IMR-90 (cell line): ENCODE results near the gene SYNPR. TPM values are rescaled to one million over a fixed set of nuclear protein-coding genes. Genes with fewer than 3 reads are reported as not detected.

Experiments used
- ATAC-seq: fragments of 200-7000 bp; cut with Tn5 transposase; 2 replicates; pipeline ENCODE4 v1.9.1; 2020; ENCODE audit warnings: low read depth, mild to moderate bottlenecking, moderate library complexity
- BruUV-seq: library from RNA; stranded (reverse); fragments of 400-500 nt; replicated peaks from 2 replicates; lab custom pipeline; 2021; lab: Mats Ljungman, UMichigan
- CTCF ChIA-PET: fragments of 300-600 bp; formaldehyde crosslinking; extraction: SDS; loops from one replicate; lab custom pipeline; 2021; ENCODE audit warnings: antibody characterized with exemption; lab: Yijun Ruan, JAX
- POLR2A ChIA-PET: fragments of 300-600 bp; sonication (Branson Sonifier 250); formaldehyde crosslinking; loops from one replicate; lab custom pipeline; 2022; ENCODE audit warnings: antibody characterized with exemption; ENCODE audit not compliant: unreplicated experiment; lab: Charles Lee
- DNase-seq: peaks from one replicate; pipeline ENCODE4 v3.0.0; 2013
- H2AFZ ChIP-seq: replicated peaks from 2 replicates; pipeline ENCODE3; 2013; ENCODE audit warnings: low read length, mild to moderate bottlenecking; ENCODE audit not compliant: poor library complexity
- H2AK5ac ChIP-seq: 2 replicates; pipeline ENCODE4 v1.6.1; 2013; ENCODE audit warnings: low read depth, low read length, inconsistent platforms
- H2AK9ac ChIP-seq: replicated peaks from 2 replicates; pipeline ENCODE3; 2013; ENCODE audit warnings: mild to moderate bottlenecking, low read depth, low read length, moderate library complexity; ENCODE audit not compliant: poor library complexity
- H2BK120ac ChIP-seq: 2 replicates; pipeline ENCODE4 v1.6.1; 2013; ENCODE audit warnings: low read depth, low read length, inconsistent platforms
- H2BK15ac ChIP-seq: 3 replicates; pipeline ENCODE4 v1.6.1; 2013; ENCODE audit warnings: low read depth, low read length, inconsistent platforms
- H2BK20ac ChIP-seq: 2 replicates; pipeline ENCODE4 v1.6.1; 2013; ENCODE audit warnings: low read depth, mild to moderate bottlenecking, inconsistent platforms, low read length, moderate library complexity
- H2BK5ac ChIP-seq: 2 replicates; pipeline ENCODE4 v1.6.1; 2013; ENCODE audit warnings: mild to moderate bottlenecking, low read depth, low read length, inconsistent platforms; ENCODE audit not compliant: poor library complexity, severe bottlenecking
- H3K14ac ChIP-seq: replicated peaks from 2 replicates; pipeline ENCODE4 v1.6.1; 2013; ENCODE audit warnings: low read depth, low read length, inconsistent platforms
- H3K18ac ChIP-seq: 2 replicates; pipeline ENCODE4 v1.6.1; 2013; ENCODE audit warnings: low read depth, low read length, control low read depth
- H3K23ac ChIP-seq: 2 replicates; pipeline ENCODE4 v1.6.1; 2013; ENCODE audit warnings: low read depth, low read length, inconsistent platforms
- H3K27ac ChIP-seq: 2 replicates; pipeline ENCODE4 v1.5.1; 2013; ENCODE audit warnings: mild to moderate bottlenecking, control low read depth, low read length; ENCODE audit not compliant: insufficient read depth
- H3K27me3 ChIP-seq: 2 replicates; pipeline ENCODE4 v1.6.1; 2013; ENCODE audit warnings: low read length; ENCODE audit not compliant: control insufficient read depth, insufficient read depth
- H3K36me3 ChIP-seq: 2 replicates; pipeline ENCODE4 v1.6.1; 2013; ENCODE audit warnings: low read length, mixed read lengths; ENCODE audit not compliant: control insufficient read depth, insufficient read depth
- H3K4ac ChIP-seq: 2 replicates; pipeline ENCODE4 v1.6.1; 2013; ENCODE audit warnings: low read depth, low read length, inconsistent platforms
- H3K4me1 ChIP-seq: 2 replicates; pipeline ENCODE4 v1.6.1; 2013; ENCODE audit warnings: low read length, mixed read lengths; ENCODE audit not compliant: control insufficient read depth, insufficient read depth
- H3K4me2 ChIP-seq: 2 replicates; pipeline ENCODE4 v1.6.1; 2013; ENCODE audit warnings: low read depth, mild to moderate bottlenecking, control low read depth, low read length, moderate library complexity
- H3K4me3 ChIP-seq: 2 replicates; pipeline ENCODE4 v1.5.1; 2013; ENCODE audit warnings: low read depth, mild to moderate bottlenecking, control low read depth, low read length, moderate library complexity; ENCODE audit not compliant: insufficient read depth
- H3K56ac ChIP-seq: 2 replicates; pipeline ENCODE4 v1.6.1; 2013; ENCODE audit warnings: low read length, inconsistent platforms; ENCODE audit not compliant: insufficient read depth; ENCODE audit errors: extremely low read depth
- H3K79me1 ChIP-seq, 2 experiments: 2 replicates each; pipeline ENCODE4 v1.6.1; 2013; ENCODE audit warnings: low read length in 2 of 2, inconsistent platforms in 1 of 2, low read depth in 1 of 2
- H3K9ac ChIP-seq: 2 replicates; pipeline ENCODE4 v1.6.1; 2013; ENCODE audit warnings: low read depth, low read length, control low read depth
- H3K9me1 ChIP-seq: 2 replicates; pipeline ENCODE4 v1.6.1; 2013; ENCODE audit warnings: low read length, inconsistent platforms; ENCODE audit not compliant: insufficient read depth
- H3K9me3 ChIP-seq: 2 replicates; pipeline ENCODE4 v1.6.1; 2013; ENCODE audit warnings: low read length; ENCODE audit not compliant: control insufficient read depth, insufficient read depth
- H4K20me1 ChIP-seq: 2 replicates; pipeline ENCODE4 v1.6.1; 2013; ENCODE audit warnings: low read length, inconsistent platforms; ENCODE audit not compliant: insufficient read depth
- H4K5ac ChIP-seq: 2 replicates; pipeline ENCODE4 v1.6.1; 2013; ENCODE audit warnings: mild to moderate bottlenecking, low read depth, low read length, control low read depth
- H4K8ac ChIP-seq, 2 experiments: 2 replicates each; pipeline ENCODE4 v1.6.1; 2013; ENCODE audit warnings: low read depth in 2 of 2, low read length in 2 of 2, control low read depth in 1 of 2, inconsistent platforms in 1 of 2
- H4K91ac ChIP-seq: 2 replicates; pipeline ENCODE4 v1.6.1; 2013; ENCODE audit warnings: low read depth, low read length, inconsistent platforms; ENCODE audit not compliant: insufficient read depth
- BHLHE40 ChIP-seq: fragments of 150-350 bp; IDR thresholded peaks from 2 replicates; pipeline ENCODE4 v1.6.1; 2016; ENCODE audit warnings: mild to moderate bottlenecking, low read depth, low read length
- CEBPB ChIP-seq: IDR thresholded peaks from 2 replicates; pipeline ENCODE4 v1.6.1; 2012; ENCODE audit warnings: low read depth, low read length, improper control_type of control experiment
- CHD1 ChIP-seq: IDR thresholded peaks from 2 replicates; pipeline ENCODE4 v1.6.1; 2012; ENCODE audit warnings: low read depth, low read length, improper control_type of control experiment
- FOS ChIP-seq: fragments of 150-350 bp; IDR thresholded peaks from 2 replicates; pipeline ENCODE4 v1.6.1; 2016; ENCODE audit warnings: low read depth, low read length
- MAZ ChIP-seq: IDR thresholded peaks from 2 replicates; pipeline ENCODE4 v1.6.1; 2012; ENCODE audit warnings: low read depth, mild to moderate bottlenecking, low read length, improper control_type of control experiment, moderate library complexity, borderline replicate concordance
- RAD21 ChIP-seq: IDR thresholded peaks from 2 replicates; pipeline ENCODE4 v1.6.1; 2012; ENCODE audit warnings: low read length, improper control_type of control experiment
- RCOR1 ChIP-seq: IDR thresholded peaks from 2 replicates; pipeline ENCODE4 v1.6.1; 2012; ENCODE audit warnings: mild to moderate bottlenecking, low read length, improper control_type of control experiment; ENCODE audit not compliant: insufficient replicate concordance
- RFX5 ChIP-seq: IDR thresholded peaks from 2 replicates; pipeline ENCODE4 v1.8.0; 2012; ENCODE audit warnings: low read depth, mild to moderate bottlenecking, low read length, moderate library complexity
- SMC3 ChIP-seq: fragments of 150-350 bp; IDR thresholded peaks from 2 replicates; pipeline ENCODE4 v1.6.1; 2016; ENCODE audit warnings: low read depth, mild to moderate bottlenecking, antibody characterized with exemption, low read length, moderate library complexity
- USF2 ChIP-seq: fragments of 150-350 bp; IDR thresholded peaks from 2 replicates; pipeline ENCODE4 v1.6.1; 2017; ENCODE audit warnings: mild to moderate bottlenecking, antibody characterized with exemption, low read length, low read depth
- WGBS, 2 experiments: methylation state at CpG; one replicate each; pipeline versions ENCODE4 v1.1.5 to v1.1.7; 2013; ENCODE audit warnings: missing lambda C conversion rate in 2 of 2; ENCODE audit not compliant: insufficient read length in 1 of 2; ENCODE audit errors: extremely low coverage in 2 of 2; 5-methylcytosine and 5-hydroxymethylcytosine counted together
- dilution Hi-C: fragments of 300-500 bp; cut with HindIII; formaldehyde crosslinking; loops from one replicate; pipeline ENCODE4 v1.14.3; 2018; ENCODE audit warnings: low sequenced_read_pairs; ENCODE audit not compliant: unreplicated experiment
- in situ Hi-C: fragments of 300-500 bp; cut with MboI; formaldehyde crosslinking; loops from 3 replicates; pipeline ENCODE4 v1.14.3; 2019; ENCODE audit warnings: low sequenced_read_pairs, inconsistent platforms, mixed read lengths
- intact Hi-C: fragments of 100-400 bp; cut with micrococcal nuclease; formaldehyde crosslinking; loops from 2 replicates; pipeline ENCODE4 v1.10.0; 2022
- polyA plus RNA-seq, 3 experiments: library from polyadenylated mRNA; depleted of rRNA; stranded (reverse); fragments of >200 nt; gene quantifications; 2 replicates each; pipeline ENCODE4 v1.2.3, GENCODE V29; 2012; ENCODE audit warnings: low replicate concordance in 1 of 3
- total RNA-seq: library from RNA; depleted of rRNA; stranded (reverse); fragments of >200 nt; gene quantifications from 2 replicates; pipeline ENCODE4 v1.2.3, GENCODE V29; 2012

Gene SYNPR
- total and polyA plus RNA-seq, 2 of the 4 experiments (the other 2 are of a cell fraction) = not detected

- Histone ChIP-seq H3K14ac (no peak overlapping the region), H3K56ac (no peak overlapping the region), H4K5ac (no peak overlapping the region), H2AK5ac (no peak overlapping the region), H3K27me3 (no peaks in the 10 kb centered on the region), H2AFZ (no peak overlapping the region), H3K4me1 (no peaks in the 10 kb centered on the region), H3K9ac (no peak overlapping the region), H2BK120ac (no peak overlapping the region), H3K9me3 (no peaks in the 10 kb centered on the region), H3K27ac (no peak overlapping the region), H3K4ac (no peak overlapping the region), H3K18ac (no peak overlapping the region), H2AK9ac (no peak overlapping the region), H3K36me3 (no peaks in the 10 kb centered on the region), H4K8ac (no peak overlapping the region), H2BK5ac (no peak overlapping the region), H3K23ac (no peak overlapping the region), H4K91ac (no peak overlapping the region), H2BK15ac (no peak overlapping the region), H2BK20ac (no peak overlapping the region), H3K9me1 (no peaks in the 10 kb centered on the region), H3K79me1 (no peaks in the 10 kb centered on the region), H3K4me3 (no peak overlapping the region), H3K4me2 (no peak overlapping the region), H4K20me1 (no peaks in the 10 kb centered on the region)
- in situ Hi-C loops = no loop called here
- intact Hi-C loops = no loop called here
- ChIA-PET POLR2A (no interaction called here), CTCF (no interaction called here)
- DNase-seq (no peak), ATAC-seq (no peak)
- dilution Hi-C loops = no loop called here
- BruUV-seq = no TSS peak
- TF ChIP-seq MAZ = no peak
- no peak for TF ChIP-seq CHD1
- TF ChIP-seq SMC3 = no peak
- no peak for TF ChIP-seq FOS
- no peak for TF ChIP-seq USF2
- no peak for TF ChIP-seq RAD21
- TF ChIP-seq RCOR1 = no peak
- TF ChIP-seq BHLHE40 = no peak
- TF ChIP-seq CEBPB = no peak
- no peak for TF ChIP-seq RFX5
- no CpG with 5 or more reads among the region's 1 CpG for WGBS, 2 experiments
Measured at GRCh38 chr3:63521657-63522056, 243.5 kb downstream of the SYNPR start.
